Sigmoid colon (tissue), 7 donors: ENCODE data around the gene PDE11A. TPM values are rescaled to one million over a fixed set of nuclear protein-coding genes. Genes with fewer than 3 reads are reported as not detected.

Source experiments
- DNase-seq: peaks from one replicate; pipeline ENCODE4 v3.0.0-alpha.2; 2019
- H3K27ac ChIP-seq, 4 donors: fragments of 200-600 bp; sonication (generic); one replicate each; pipeline ENCODE4 v1.5.1; 2016 to 2019; ENCODE audit warnings: mild to moderate bottlenecking in 1 of 4
- H3K27me3 ChIP-seq, 3 donors: fragments of 200-600 bp; sonication (generic); one replicate each; pipeline ENCODE4 v1.5.1; 2019; ENCODE audit warnings: mild to moderate bottlenecking in 1 of 3
- H3K36me3 ChIP-seq, 4 donors: fragments of 200-600 bp; sonication (generic); one replicate each; pipeline ENCODE4 v1.5.1; 2016 to 2019
- H3K4me1 ChIP-seq, 4 donors: fragments of 200-600 bp; sonication (generic); one replicate each; pipeline ENCODE4 v1.5.1; 2017 to 2019
- H3K4me3 ChIP-seq, 4 donors: fragments of 200-600 bp; sonication (generic); one replicate each; pipeline ENCODE4 v1.5.1; 2017 to 2019; ENCODE audit warnings: mild to moderate bottlenecking in 2 of 4, moderate library complexity in 1 of 4
- H3K9me3 ChIP-seq, 4 donors: fragments of 200-600 bp in 3 of 4; sonication (generic) in 3 of 4; one replicate each; pipeline versions ENCODE4 v1.5.1 to v1.6.1; 2013 to 2019
- CTCF ChIP-seq, 4 experiments: fragments of 450-650 bp in 3 of 4; fragments of 200-600 bp in 1 of 4; IDR thresholded peaks; one replicate each; pipeline ENCODE4 v1.5.1; 2016 to 2019; ENCODE audit warnings: antibody characterized with exemption in 4 of 4, mild to moderate bottlenecking in 3 of 4, moderate library complexity in 2 of 4
- EP300 ChIP-seq, 4 donors: sonication (generic); formaldehyde crosslinking; IDR thresholded peaks; one replicate each; pipeline ENCODE4 v1.6.1; 2017; ENCODE audit warnings: antibody characterized with exemption in 4 of 4
- POLR2A ChIP-seq, 2 donors: fragments of 450-650 bp; IDR thresholded peaks; one replicate each; pipeline ENCODE4 v1.6.1; 2016; ENCODE audit warnings: antibody characterized with exemption in 2 of 2, mild to moderate bottlenecking in 2 of 2, moderate library complexity in 2 of 2
- POLR2AphosphoS5 ChIP-seq, 4 donors: sonication (generic); formaldehyde crosslinking; IDR thresholded peaks; one replicate each; pipeline ENCODE4 v1.6.1; 2017; ENCODE audit warnings: antibody characterized with exemption in 4 of 4
- WGBS, 2 donors: extraction: QIAGEN DNeasy Blood & Tissue Kit; methylation state at CpG; one replicate each; pipeline ENCODE4 v1.1.7; 2013; 5-methylcytosine and 5-hydroxymethylcytosine counted together
- intact Hi-C: fragments of 100-400 bp; cut with DNase I; formaldehyde crosslinking; loops from one replicate; pipeline ENCODE4 v1.15.1; 2023
- polyA plus RNA-seq, 3 donors: library from polyadenylated mRNA; stranded (reverse); fragments of 200-250 nt; gene quantifications; one replicate each; pipeline ENCODE4 v1.2.3, GENCODE V29; 2013
- total RNA-seq, 4 donors: library from RNA; depleted of rRNA; stranded (reverse); fragments of >200 nt; gene quantifications; one replicate each; pipeline ENCODE4 v1.1.0, GENCODE V29; 2016
- donor health status: healthy with polysubstance abuse.
- donor health status: Bipolar disorder and iron deficiency.
- donor health status: healthy.

The PDE11A gene
- total and polyA plus RNA-seq, 7 donors: 0.57 to 16.8 (median 4.3) TPM; not detected in 2

GRCh38 chr2:177604271-177605065 is 468.1 kb downstream of the PDE11A start:
- 32 to 57% methylated on average over 3 of the region's 3 CpGs for WGBS, 2 donors
- Histone ChIP-seq H3K4me1 (peaks cover 0 to 15% (median under 1%) of the 10 kb centered on the region in 4 donors), H3K4me3 (no peak overlapping the region), H3K27ac (peak overlapping the region; percentile 9 to 45 (median 31)), H3K9me3 (no peaks in the 10 kb centered on the region), H3K36me3 (no peaks in the 10 kb centered on the region), H3K27me3 (no peaks in the 10 kb centered on the region)
- intact Hi-C loops: loop anchor here (2.0 to 5.0 kb wide), 3 partner anchors 116 to 272 kb away; no protein-coding TSS in a partner anchor
- TF ChIP-seq EP300 (IDR thresholded peaks at IDR 0.05) (no peak), CTCF (IDR thresholded peaks at IDR 0.05) (peak; percentile 38 to 68 (median 56))
- DNase-seq: no peak

- WGBS, 2 donors: 15 to 64% methylated on average over 3 of the region's 3 CpGs
- H3K4me3 ChIP-seq: no peak overlapping the region
- H3K9me3 ChIP-seq: no peaks in the 10 kb centered on the region
- H3K4me1 ChIP-seq: peaks cover 0 to 22% (median 5%) of the 10 kb centered on the region in 4 donors
- peak overlapping the region in 3 of 4 donors; percentile 15 to 33 (median 29) for H3K27ac ChIP-seq
- TF ChIP-seq EP300 (IDR thresholded peaks at IDR 0.05): no peak
- no peak for TF ChIP-seq POLR2AphosphoS5 (IDR thresholded peaks at IDR 0.05)
- no peak for TF ChIP-seq POLR2A (IDR thresholded peaks at IDR 0.05)
- no peak for TF ChIP-seq CTCF (IDR thresholded peaks at IDR 0.05)
- H3K36me3 ChIP-seq: no peaks in the 10 kb centered on the region
- no peak for DNase-seq
- intact Hi-C loops: loop anchor here (2.0 to 5.0 kb wide), 2 partner anchors 115 to 271 kb away; no protein-coding TSS in a partner anchor
- H3K27me3 ChIP-seq: no peaks in the 10 kb centered on the region
These were observed 468.8 kb downstream of the PDE11A start for GRCh38 chr2:177603768-177604167.

- no peak for DNase-seq
- intact Hi-C loops: loop anchor here (5.0 kb wide), 1 partner anchor 271 kb away; no protein-coding TSS in a partner anchor
- H3K36me3 ChIP-seq: no peaks in the 10 kb centered on the region
- TF ChIP-seq CTCF (IDR thresholded peaks at IDR 0.05) (no peak), POLR2AphosphoS5 (IDR thresholded peaks at IDR 0.05) (no peak), EP300 (IDR thresholded peaks at IDR 0.05) (no peak), POLR2A (IDR thresholded peaks at IDR 0.05) (no peak)
- H3K27me3 ChIP-seq: no peaks in the 10 kb centered on the region
- peaks cover 0 to 28% (median 10%) of the 10 kb centered on the region in 4 donors for H3K4me1 ChIP-seq
- no peak overlapping the region for H3K4me3 ChIP-seq
- H3K27ac ChIP-seq: peak overlapping the region in 2 of 4 donors; percentile 15 to 29
- WGBS, 2 donors: 17 to 66% methylated on average over 5 of the region's 5 CpGs
- no peaks in the 10 kb centered on the region for H3K9me3 ChIP-seq
These were observed 469.4 kb downstream of the PDE11A start for GRCh38 chr2:177603181-177603580.

GRCh38 chr2:177602611-177603164 is 469.9 kb downstream of the PDE11A start:
- H3K27ac ChIP-seq: no peak overlapping the region
- 13 to 58% methylated on average over 2 of the region's 2 CpGs for WGBS, 2 donors
- DNase-seq: no peak

More at GRCh38 chr2:177602611-177603164, 469.9 kb downstream of the PDE11A start:
- H3K4me3 ChIP-seq: no peak overlapping the region
- no peaks in the 10 kb centered on the region for H3K27me3 ChIP-seq
- H3K9me3 ChIP-seq: no peaks in the 10 kb centered on the region
- H3K36me3 ChIP-seq: no peaks in the 10 kb centered on the region
- intact Hi-C loops: loop anchor here (5.0 kb wide), 1 partner anchor 270 kb away; no protein-coding TSS in a partner anchor
- H3K4me1 ChIP-seq: peaks cover 0 to 33% (median 15%) of the 10 kb centered on the region in 4 donors
- no peak for TF ChIP-seq POLR2A (IDR thresholded peaks at IDR 0.05)
- TF ChIP-seq EP300 (IDR thresholded peaks at IDR 0.05): no peak
- no peak for TF ChIP-seq POLR2AphosphoS5 (IDR thresholded peaks at IDR 0.05)
- no peak for TF ChIP-seq CTCF (IDR thresholded peaks at IDR 0.05)
